Neural cell (in vitro differentiated cells): ENCODE measurements around the gene CPXM1. TPM values are rescaled to one million over a fixed set of nuclear protein-coding genes. Genes with fewer than 3 reads are reported as not detected.

Experiments
- H2AFZ ChIP-seq: fragments of 200-600, 300-800 bp; sonication (generic), shearing (Covaris generic); 2 replicates; pipeline ENCODE4 v1.6.0; 2014; ENCODE audit warnings: low read depth, mild to moderate bottlenecking, antibody characterized with exemption, low read length, moderate library complexity
- H3F3A ChIP-seq: fragments of 200-600 bp; shearing (Covaris generic); 2 replicates; pipeline ENCODE4 v1.6.1; 2016; ENCODE audit warnings: mild to moderate bottlenecking, moderate library complexity, mixed read lengths, antibody characterized with exemption, low read length; ENCODE audit not compliant: insufficient read depth, poor library complexity, severe bottlenecking
- H3K27ac ChIP-seq: fragments of 200-600, 300-800 bp; sonication (generic), shearing (Covaris generic); 2 replicates; pipeline ENCODE4 v1.5.1; 2014; ENCODE audit warnings: mild to moderate bottlenecking, low read length, moderate library complexity
- H3K27me3 ChIP-seq: fragments of 300-800, 200-600 bp; sonication (generic), shearing (Covaris generic); 2 replicates; pipeline ENCODE4 v1.6.0; 2014; ENCODE audit warnings: mild to moderate bottlenecking, low read depth, low read length, moderate library complexity; ENCODE audit not compliant: insufficient read depth
- H3K36me3 ChIP-seq: fragments of 300-800, 200-600 bp; sonication (generic), shearing (Covaris generic); 2 replicates; pipeline ENCODE4 v1.5.1; 2014; ENCODE audit warnings: mild to moderate bottlenecking, antibody characterized with exemption, low read length, moderate library complexity; ENCODE audit not compliant: insufficient read depth
- H3K4me2 ChIP-seq: fragments of 300-800, 200-600 bp; sonication (generic), shearing (Covaris generic); 2 replicates; pipeline ENCODE4 v1.6.0; 2014; ENCODE audit warnings: mild to moderate bottlenecking, low read length
- H3K4me3 ChIP-seq: fragments of 300-800, 200-600 bp; sonication (generic), shearing (Covaris generic); 2 replicates; pipeline ENCODE4 v1.5.1; 2014; ENCODE audit warnings: mild to moderate bottlenecking, low read length, moderate library complexity
- H3K79me2 ChIP-seq: fragments of 200-600 bp; shearing (Covaris generic); replicated peaks from 2 replicates; pipeline ENCODE4 v1.6.0; 2014; ENCODE audit warnings: mild to moderate bottlenecking, low read length, moderate library complexity; ENCODE audit not compliant: insufficient read depth
- H3K9ac ChIP-seq: fragments of 300-800, 200-600 bp; sonication (generic), shearing (Covaris generic); 2 replicates; pipeline ENCODE4 v1.6.1; 2016; ENCODE audit warnings: mild to moderate bottlenecking, low read length, mixed read lengths
- H3K9me2 ChIP-seq: fragments of 200-600 bp; shearing (Covaris generic); 2 replicates; pipeline ENCODE4 v1.6.1; 2016; ENCODE audit warnings: mild to moderate bottlenecking, low read length, mixed read lengths; ENCODE audit not compliant: insufficient read depth
- H3K9me3 ChIP-seq: fragments of 200-600, 300-800 bp; sonication (generic), shearing (Covaris generic); 2 replicates; pipeline ENCODE4 v1.6.1; 2016; ENCODE audit warnings: mild to moderate bottlenecking, mixed run types, low read length, moderate library complexity, mixed read lengths
- H4K20me1 ChIP-seq: fragments of 200-600 bp; shearing (Covaris generic); 2 replicates; pipeline ENCODE4 v1.6.1; 2016; ENCODE audit warnings: mild to moderate bottlenecking, mixed run types; ENCODE audit not compliant: insufficient read depth
- EP300 ChIP-seq: fragments of 450-650 bp; conservative IDR thresholded peaks from 2 replicates; pipeline ENCODE4 v1.6.1; 2014; ENCODE audit warnings: antibody characterized with exemption, mild to moderate bottlenecking, moderate library complexity; ENCODE audit not compliant: poor library complexity, severe bottlenecking
- EZH2 ChIP-seq: fragments of 200-600, 300-800 bp; shearing (Covaris generic), sonication (generic); IDR thresholded peaks from 2 replicates; pipeline ENCODE4 v1.6.1; 2014; ENCODE audit warnings: antibody characterized with exemption, low read length, borderline replicate concordance, mild to moderate bottlenecking; ENCODE audit not compliant: insufficient read depth, poor library complexity, severe bottlenecking
- POLR2AphosphoS5 ChIP-seq: IDR thresholded peaks from 2 replicates; pipeline ENCODE4 v1.6.1; 2012
- RAD21 ChIP-seq: fragments of 450-650 bp; conservative IDR thresholded peaks from 2 replicates; pipeline ENCODE4 v1.6.1; 2014; ENCODE audit warnings: antibody characterized with exemption, mild to moderate bottlenecking, moderate library complexity
- polyA plus RNA-seq: library from polyadenylated mRNA; depleted of rRNA; stranded (reverse); fragments of >200 nt; gene quantifications from 2 replicates; pipeline ENCODE4 v1.2.3, GENCODE V29; 2014
- TF ChIP-seq, protein P1 (sequence below): IDR thresholded peaks from 2 replicates; pipeline ENCODE4 v1.6.1; 2012; ENCODE audit warnings: borderline replicate concordance
- TF ChIP-seq, protein P2 (sequence below): fragments of 450-650 bp; IDR thresholded peaks from 2 replicates; pipeline ENCODE4 v1.5.1; 2014; ENCODE audit warnings: antibody characterized with exemption, mild to moderate bottlenecking, moderate library complexity; ENCODE audit not compliant: poor library complexity, severe bottlenecking

CPXM1 gene
- polyA plus RNA-seq, 1 donor from 2014 or later, result 44.0 TPM

DNA sequence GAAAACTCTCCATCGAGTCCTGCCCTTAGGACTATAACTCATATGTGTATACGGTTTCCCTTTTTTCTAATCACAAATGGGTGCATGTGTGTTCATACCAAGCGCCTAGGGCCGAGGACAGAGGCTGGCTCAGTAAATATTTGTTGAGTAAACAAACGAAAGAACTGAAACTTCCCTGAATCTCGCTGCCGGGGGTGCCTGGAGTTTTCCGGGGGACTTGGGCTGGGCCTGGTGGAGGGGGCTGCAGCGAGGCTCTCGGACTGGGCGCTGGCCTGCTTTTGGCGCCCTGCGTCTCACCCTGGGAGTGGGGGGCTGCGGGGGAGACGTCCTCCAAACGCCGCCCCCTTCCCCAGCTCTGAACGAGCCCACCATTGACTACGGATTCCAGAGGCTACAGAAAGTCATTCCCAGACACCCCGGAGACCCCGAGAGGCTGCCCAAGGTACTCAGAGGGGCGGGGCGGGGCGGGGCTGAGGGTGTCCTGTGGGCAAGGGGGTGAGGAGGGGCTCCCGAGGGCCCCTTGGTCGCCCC, 49.0 kb downstream of the CPXM1 start:
- Histone ChIP-seq H3K27ac (no peak overlapping the region), H2AFZ (no peak overlapping the region), H3K4me2 (no peak overlapping the region)

DNA sequence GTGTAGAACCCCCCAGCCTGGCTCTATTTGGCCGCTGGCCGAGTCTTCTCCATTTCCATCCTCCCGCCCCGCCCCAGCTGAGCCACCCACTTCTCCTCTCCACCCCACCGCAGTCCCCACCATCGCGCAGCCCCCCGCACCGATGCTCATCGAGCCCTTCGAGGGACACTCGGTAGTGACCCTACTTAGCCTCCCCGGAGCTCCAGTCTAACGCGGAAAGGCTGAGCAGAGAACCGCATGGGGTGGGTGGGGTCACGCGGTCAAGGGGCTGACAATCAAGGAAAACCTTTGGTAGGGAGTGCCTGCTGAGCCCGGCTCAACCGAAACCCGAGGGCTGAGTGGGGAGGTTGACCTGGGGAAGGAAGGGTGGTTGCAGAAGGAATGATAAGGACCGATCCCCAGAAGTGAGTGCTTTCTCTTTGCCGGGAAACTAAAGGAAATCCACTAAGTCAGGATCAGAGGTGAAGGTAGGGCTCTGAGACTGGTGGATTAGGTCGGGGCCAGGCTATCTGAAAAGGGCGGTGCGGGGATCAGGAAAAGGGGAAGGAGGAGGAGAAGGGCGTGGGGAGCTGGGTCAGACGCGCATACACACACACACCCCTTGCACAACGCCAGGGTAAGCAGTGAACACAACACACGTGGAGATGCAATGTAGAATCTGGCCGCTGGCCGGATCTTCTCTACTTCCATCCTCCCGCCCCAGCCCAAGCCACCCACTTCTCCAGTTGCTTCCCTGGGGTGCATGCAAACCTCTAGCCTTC, 49.8 kb downstream of the CPXM1 start:
- Histone ChIP-seq H3K4me2 (no peak overlapping the region), H4K20me1 (no peaks in the 10 kb centered on the region), H3K9ac (no peak overlapping the region)

More for the DNA sequence above, 49.0 kb downstream of the CPXM1 start:
- no peak overlapping the region for H3K9ac ChIP-seq
- no peaks in the 10 kb centered on the region for H3K36me3 ChIP-seq
- no peaks in the 10 kb centered on the region for H3K9me3 ChIP-seq
- no peaks in the 10 kb centered on the region for H3K9me2 ChIP-seq
- no peaks in the 10 kb centered on the region for H4K20me1 ChIP-seq
- no peak for TF ChIP-seq EP300
- TF ChIP-seq, protein P1, sequence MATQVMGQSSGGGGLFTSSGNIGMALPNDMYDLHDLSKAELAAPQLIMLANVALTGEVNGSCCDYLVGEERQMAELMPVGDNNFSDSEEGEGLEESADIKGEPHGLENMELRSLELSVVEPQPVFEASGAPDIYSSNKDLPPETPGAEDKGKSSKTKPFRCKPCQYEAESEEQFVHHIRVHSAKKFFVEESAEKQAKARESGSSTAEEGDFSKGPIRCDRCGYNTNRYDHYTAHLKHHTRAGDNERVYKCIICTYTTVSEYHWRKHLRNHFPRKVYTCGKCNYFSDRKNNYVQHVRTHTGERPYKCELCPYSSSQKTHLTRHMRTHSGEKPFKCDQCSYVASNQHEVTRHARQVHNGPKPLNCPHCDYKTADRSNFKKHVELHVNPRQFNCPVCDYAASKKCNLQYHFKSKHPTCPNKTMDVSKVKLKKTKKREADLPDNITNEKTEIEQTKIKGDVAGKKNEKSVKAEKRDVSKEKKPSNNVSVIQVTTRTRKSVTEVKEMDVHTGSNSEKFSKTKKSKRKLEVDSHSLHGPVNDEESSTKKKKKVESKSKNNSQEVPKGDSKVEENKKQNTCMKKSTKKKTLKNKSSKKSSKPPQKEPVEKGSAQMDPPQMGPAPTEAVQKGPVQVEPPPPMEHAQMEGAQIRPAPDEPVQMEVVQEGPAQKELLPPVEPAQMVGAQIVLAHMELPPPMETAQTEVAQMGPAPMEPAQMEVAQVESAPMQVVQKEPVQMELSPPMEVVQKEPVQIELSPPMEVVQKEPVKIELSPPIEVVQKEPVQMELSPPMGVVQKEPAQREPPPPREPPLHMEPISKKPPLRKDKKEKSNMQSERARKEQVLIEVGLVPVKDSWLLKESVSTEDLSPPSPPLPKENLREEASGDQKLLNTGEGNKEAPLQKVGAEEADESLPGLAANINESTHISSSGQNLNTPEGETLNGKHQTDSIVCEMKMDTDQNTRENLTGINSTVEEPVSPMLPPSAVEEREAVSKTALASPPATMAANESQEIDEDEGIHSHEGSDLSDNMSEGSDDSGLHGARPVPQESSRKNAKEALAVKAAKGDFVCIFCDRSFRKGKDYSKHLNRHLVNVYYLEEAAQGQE, result no peak
- TF ChIP-seq, protein P2, sequence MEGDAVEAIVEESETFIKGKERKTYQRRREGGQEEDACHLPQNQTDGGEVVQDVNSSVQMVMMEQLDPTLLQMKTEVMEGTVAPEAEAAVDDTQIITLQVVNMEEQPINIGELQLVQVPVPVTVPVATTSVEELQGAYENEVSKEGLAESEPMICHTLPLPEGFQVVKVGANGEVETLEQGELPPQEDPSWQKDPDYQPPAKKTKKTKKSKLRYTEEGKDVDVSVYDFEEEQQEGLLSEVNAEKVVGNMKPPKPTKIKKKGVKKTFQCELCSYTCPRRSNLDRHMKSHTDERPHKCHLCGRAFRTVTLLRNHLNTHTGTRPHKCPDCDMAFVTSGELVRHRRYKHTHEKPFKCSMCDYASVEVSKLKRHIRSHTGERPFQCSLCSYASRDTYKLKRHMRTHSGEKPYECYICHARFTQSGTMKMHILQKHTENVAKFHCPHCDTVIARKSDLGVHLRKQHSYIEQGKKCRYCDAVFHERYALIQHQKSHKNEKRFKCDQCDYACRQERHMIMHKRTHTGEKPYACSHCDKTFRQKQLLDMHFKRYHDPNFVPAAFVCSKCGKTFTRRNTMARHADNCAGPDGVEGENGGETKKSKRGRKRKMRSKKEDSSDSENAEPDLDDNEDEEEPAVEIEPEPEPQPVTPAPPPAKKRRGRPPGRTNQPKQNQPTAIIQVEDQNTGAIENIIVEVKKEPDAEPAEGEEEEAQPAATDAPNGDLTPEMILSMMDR, result no peak
- no peak for TF ChIP-seq RAD21
- no peak for TF ChIP-seq POLR2AphosphoS5
- no peak overlapping the region for H3K4me3 ChIP-seq
- peaks cover 74% of the 10 kb centered on the region for H3K27me3 ChIP-seq
- no peaks in the 10 kb centered on the region for H3K79me2 ChIP-seq
- H3F3A ChIP-seq, result no peaks in the 10 kb centered on the region

More for the DNA sequence above, 49.8 kb downstream of the CPXM1 start:
- Histone ChIP-seq H3F3A (no peaks in the 10 kb centered on the region), H3K27me3 (peaks cover 74% of the 10 kb centered on the region), H2AFZ (no peak overlapping the region), H3K79me2 (no peaks in the 10 kb centered on the region), H3K9me3 (no peaks in the 10 kb centered on the region), H3K27ac (no peak overlapping the region), H3K36me3 (no peaks in the 10 kb centered on the region), H3K4me3 (no peak overlapping the region), H3K9me2 (no peaks in the 10 kb centered on the region)
- TF ChIP-seq, protein P1, result no peak
- peak; percentile 73 for TF ChIP-seq EZH2
